H9 (cell line): Measurements from ENCODE around the gene THSD4. TPM values are rescaled to one million over a fixed set of nuclear protein-coding genes. Genes with fewer than 3 reads are reported as not detected.

Source experiments
- DNase-seq: peaks from one replicate; pipeline ENCODE4 v3.0.0-alpha.2; 2017
- H2AFZ ChIP-seq: one replicate; pipeline ENCODE4 v1.6.1; 2013; ENCODE audit warnings: mild to moderate bottlenecking, low read length, control low read depth, moderate library complexity
- H2AK5ac ChIP-seq: 2 replicates; pipeline ENCODE4 v1.6.1; 2013; ENCODE audit warnings: low read length, control low read depth, mixed read lengths; ENCODE audit not compliant: insufficient read length
- H2BK120ac ChIP-seq: one replicate; pipeline ENCODE4 v1.6.1; 2013; ENCODE audit warnings: low read depth, mild to moderate bottlenecking, low read length, control low read depth, inconsistent platforms; ENCODE audit not compliant: poor library complexity, severe bottlenecking
- H2BK12ac ChIP-seq: 2 replicates; pipeline ENCODE4 v1.6.1; 2013; ENCODE audit warnings: low read length, control low read depth, mixed read lengths, low read depth; ENCODE audit not compliant: insufficient read length
- H2BK15ac ChIP-seq: 2 replicates; pipeline ENCODE4 v1.6.1; 2013; ENCODE audit warnings: low read depth, low read length, control low read depth
- H2BK20ac ChIP-seq: one replicate; pipeline ENCODE4 v1.6.1; 2013; ENCODE audit warnings: low read depth, mild to moderate bottlenecking, low read length, control low read depth, inconsistent platforms; ENCODE audit not compliant: poor library complexity, severe bottlenecking
- H2BK5ac ChIP-seq: 2 replicates; pipeline ENCODE4 v1.6.1; 2013; ENCODE audit warnings: low read length, control low read depth, mixed read lengths; ENCODE audit not compliant: insufficient read length
- H3K14ac ChIP-seq: 2 replicates; pipeline ENCODE4 v1.6.1; 2013; ENCODE audit warnings: low read length, control low read depth; ENCODE audit not compliant: insufficient read depth
- H3K18ac ChIP-seq: 2 replicates; pipeline ENCODE4 v1.6.1; 2013; ENCODE audit warnings: low read depth, mild to moderate bottlenecking, mixed read lengths, low read length, control low read depth; ENCODE audit not compliant: insufficient read length
- H3K23ac ChIP-seq: 2 replicates; pipeline ENCODE4 v1.6.1; 2013; ENCODE audit warnings: low read length, control low read depth, mixed read lengths, low read depth; ENCODE audit not compliant: insufficient read length
- H3K23me2 ChIP-seq: 2 replicates; pipeline ENCODE4 v1.6.1; 2013; ENCODE audit warnings: low read depth, mild to moderate bottlenecking, mixed read lengths, low read length, control low read depth; ENCODE audit not compliant: insufficient read length, poor library complexity, severe bottlenecking
- H3K27ac ChIP-seq: 2 replicates; pipeline ENCODE4 v1.5.1; 2013; ENCODE audit warnings: low read length, control low read depth, mixed read lengths, low read depth; ENCODE audit not compliant: insufficient read length
- H3K27me3 ChIP-seq: 2 replicates; pipeline ENCODE4 v1.6.1; 2013; ENCODE audit warnings: low read length, control low read depth, inconsistent platforms; ENCODE audit not compliant: insufficient read depth
- H3K4ac ChIP-seq: 2 replicates; pipeline ENCODE4 v1.6.1; 2013; ENCODE audit warnings: low read depth, mild to moderate bottlenecking, control low read depth, inconsistent platforms, low read length, moderate library complexity
- H3K4me1 ChIP-seq: 2 replicates; pipeline ENCODE4 v1.6.1; 2013; ENCODE audit warnings: low read length, control low read depth, inconsistent platforms; ENCODE audit not compliant: insufficient read depth
- H3K4me2 ChIP-seq: 2 replicates; pipeline ENCODE4 v1.6.1; 2013; ENCODE audit warnings: low read length, control low read depth, mixed read lengths; ENCODE audit not compliant: insufficient read length, insufficient read depth
- H3K56ac ChIP-seq: 2 replicates; pipeline ENCODE4 v1.6.1; 2013; ENCODE audit warnings: low read depth, mild to moderate bottlenecking, mixed read lengths, low read length, control low read depth; ENCODE audit not compliant: insufficient read length
- H3K79me1 ChIP-seq: 2 replicates; pipeline ENCODE4 v1.6.1; 2013; ENCODE audit warnings: low read depth, mild to moderate bottlenecking, moderate library complexity, low read length, control low read depth, inconsistent platforms; ENCODE audit not compliant: insufficient read depth, poor library complexity, severe bottlenecking
- H3K79me2 ChIP-seq: 2 replicates; pipeline ENCODE4 v1.6.1; 2013; ENCODE audit warnings: low read length, control low read depth, inconsistent platforms; ENCODE audit not compliant: insufficient read depth
- H3K9ac ChIP-seq: 2 replicates; pipeline ENCODE4 v1.6.1; 2013; ENCODE audit warnings: low read length, control low read depth, mixed read lengths; ENCODE audit not compliant: insufficient read length; ENCODE audit errors: extremely low read depth
- H3K9me3 ChIP-seq: one replicate; pipeline ENCODE4 v1.6.1; 2013; ENCODE audit warnings: low read depth, low read length, inconsistent platforms; ENCODE audit not compliant: control insufficient read depth
- H3T11ph ChIP-seq: one replicate; pipeline ENCODE4 v1.6.1; 2013; ENCODE audit warnings: mild to moderate bottlenecking, low read length, control low read depth, inconsistent platforms
- H4K20me1 ChIP-seq: one replicate; pipeline ENCODE4 v1.6.1; 2013; ENCODE audit not compliant: control insufficient read depth, insufficient read length, insufficient read depth
- H4K5ac ChIP-seq: 2 replicates; pipeline ENCODE4 v1.6.1; 2013; ENCODE audit warnings: low read depth, mild to moderate bottlenecking, mixed read lengths, low read length, control low read depth; ENCODE audit not compliant: insufficient read length
- H4K8ac ChIP-seq: replicated peaks from 2 replicates; pipeline ENCODE4 v1.6.1; 2013; ENCODE audit warnings: low read length, control low read depth, mixed read lengths, low read depth; ENCODE audit not compliant: insufficient read length
- H4K91ac ChIP-seq: 2 replicates; pipeline ENCODE4 v1.6.1; 2013; ENCODE audit warnings: low read depth, mild to moderate bottlenecking, moderate library complexity, mixed read lengths, low read length, control low read depth; ENCODE audit not compliant: insufficient read length
- H3K27ac Mint-ChIP-seq, 3 experiments: 2 replicates in 2 of 3; 3 replicates in 1 of 3; pipeline ENCODE4 v1.8.0; 2020 to 2021; ENCODE audit warnings: mixed read lengths in 3 of 3, mild to moderate bottlenecking in 1 of 3, moderate library complexity in 1 of 3
- H3K27me3 Mint-ChIP-seq: 2 replicates; pipeline ENCODE4 v1.8.0; 2021; ENCODE audit warnings: low read depth, mild to moderate bottlenecking, moderate library complexity, mixed read lengths
- H3K36me3 Mint-ChIP-seq, 3 experiments: 2 replicates in 2 of 3; 3 replicates in 1 of 3; pipeline ENCODE4 v1.8.0; 2020 to 2021; ENCODE audit warnings: low read depth in 3 of 3, mixed read lengths in 3 of 3; ENCODE audit not compliant: insufficient read depth in 1 of 3
- H3K4me1 Mint-ChIP-seq, 2 experiments: 2 replicates each; pipeline ENCODE4 v1.8.0; 2020; ENCODE audit warnings: mixed read lengths in 2 of 2
- H3K4me3 Mint-ChIP-seq, 2 experiments: 2 replicates in 1 of 2; 3 replicates in 1 of 2; pipeline ENCODE4 v1.8.0; 2020 to 2021; ENCODE audit warnings: mild to moderate bottlenecking in 2 of 2, mixed read lengths in 2 of 2, moderate library complexity in 1 of 2
- H3K9me3 Mint-ChIP-seq, 2 experiments: 2 replicates in 1 of 2; 3 replicates in 1 of 2; pipeline ENCODE4 v1.8.0; 2020; ENCODE audit warnings: mild to moderate bottlenecking in 2 of 2, mixed read lengths in 2 of 2, moderate library complexity in 1 of 2
- CTCF ChIP-seq: fragments of 200-600 bp; sonication (generic); conservative IDR thresholded peaks from 3 replicates; pipeline ENCODE4 v1.8.0; 2021; ENCODE audit warnings: antibody characterized with exemption, mild to moderate bottlenecking
- WGBS: extraction: QIAGEN DNeasy Blood & Tissue Kit; methylation state at CpG from one replicate; pipeline ENCODE4 v1.1.7; 2013; ENCODE audit warnings: missing lambda C conversion rate, low lambda C conversion rate, mixed read lengths; ENCODE audit not compliant: insufficient read length; ENCODE audit errors: extremely low coverage; 5-methylcytosine and 5-hydroxymethylcytosine counted together
- total RNA-seq: library from RNA; stranded (reverse); gene quantifications from 2 replicates; pipeline ENCODE4 v1.2.1, GENCODE V29; 2021

THSD4 gene
- total RNA-seq, 1 experiment from 2014 or later = 5.5 TPM

DNA sequence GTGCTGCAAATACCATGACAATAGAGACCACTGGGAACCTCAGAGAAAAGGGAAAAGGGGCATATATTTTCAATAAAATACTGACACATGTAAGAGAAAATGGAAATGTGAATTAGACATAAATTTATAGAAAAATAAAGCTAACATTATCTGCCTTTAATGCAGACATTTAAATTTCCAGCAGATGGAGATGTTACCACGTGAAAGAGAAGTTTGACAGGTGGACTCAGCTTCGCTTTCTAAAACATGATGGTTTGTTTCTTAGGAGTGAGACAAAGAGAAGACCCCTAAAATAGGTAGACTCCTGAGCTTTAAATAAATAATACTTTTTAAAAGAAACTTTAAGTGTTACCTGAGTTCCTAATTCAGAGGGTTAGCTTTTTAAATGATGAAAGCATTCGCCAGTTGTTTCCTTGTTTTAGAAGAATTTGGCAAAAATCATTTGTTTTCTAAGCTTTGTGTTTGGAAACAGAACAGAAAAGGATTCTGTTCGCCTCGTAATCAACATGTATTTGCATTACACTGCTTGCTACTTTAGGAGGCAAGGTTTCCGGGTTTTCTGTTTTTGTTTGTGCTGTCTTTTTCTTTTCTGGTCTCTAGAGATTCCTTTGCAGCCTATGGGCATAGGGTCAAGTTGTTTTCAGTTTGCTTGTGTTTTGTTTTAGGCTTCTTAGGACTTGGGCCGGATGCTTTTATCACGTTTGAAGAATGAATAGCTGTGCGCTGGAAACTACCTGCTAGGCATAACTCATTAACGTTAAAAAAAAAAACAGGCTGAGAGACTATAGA is 271.4 kb downstream of the THSD4 start:
- no peaks in the 10 kb centered on the region for H4K20me1 ChIP-seq
- no peak overlapping the region for H2AFZ ChIP-seq
- no peak overlapping the region for H3K56ac ChIP-seq
- no peak overlapping the region for H2BK12ac ChIP-seq
- Mint-ChIP-seq H3K27me3 (no peaks in the 10 kb centered on the region), H3K9me3 (peaks cover 4 to 6% of the 10 kb centered on the region in 2 experiments), H3K27ac (peak overlapping the region; percentile 74 to 97 (median 94); a peak in 6 of 7 replicates), H3K36me3 (peaks cover 0 to 13% (median 8%) of the 10 kb centered on the region in 3 experiments; a peak in 5 of 7 replicates), H3K4me1 (peaks cover 65% of the 10 kb centered on the region in 2 experiments), H3K4me3 (peak overlapping the region; percentile 25 to 31; a peak in 4 of 5 replicates)
- 0 out of 2 replicates have a peak overlapping the region, but pooled peaks have one; percentile 19 for H3K4ac ChIP-seq
- peak; percentile 72 for TF ChIP-seq CTCF
- H3K9me3 ChIP-seq = no peaks in the 10 kb centered on the region
- no peaks in the 10 kb centered on the region for H3K23me2 ChIP-seq
- H3K27ac ChIP-seq = peak overlapping the region; percentile 81
- no peak overlapping the region for H3K18ac ChIP-seq
- no peak overlapping the region for H3K14ac ChIP-seq
- H3K79me2 ChIP-seq = no peaks in the 10 kb centered on the region
- H4K91ac ChIP-seq = no peak overlapping the region
- no peak overlapping the region for H4K8ac ChIP-seq
- no peak overlapping the region for H4K5ac ChIP-seq
- peak overlapping the region; percentile 60 for H3K4me2 ChIP-seq
- no CpG with 5 or more reads among the region's 10 CpGs for WGBS
- H2AK5ac ChIP-seq = no peak overlapping the region
- H2BK20ac ChIP-seq = no peak overlapping the region
- H2BK5ac ChIP-seq = no peak overlapping the region
- H3T11ph ChIP-seq = peak overlapping the region; percentile 19
- no peaks in the 10 kb centered on the region for H3K79me1 ChIP-seq
- DNase-seq = peak; percentile 39
- no peaks in the 10 kb centered on the region for H3K27me3 ChIP-seq
- H3K9ac ChIP-seq = no peak overlapping the region
- H3K23ac ChIP-seq = no peak overlapping the region
- H2BK15ac ChIP-seq = no peak overlapping the region
- H3K4me1 ChIP-seq = peaks cover 22% of the 10 kb centered on the region; the same call in 1 of the 2 replicates
- H2BK120ac ChIP-seq = no peak overlapping the region
